Small intestine (tissue), 7 donors: ENCODE measurements around the gene LSAMP. TPM values are rescaled to one million over a fixed set of nuclear protein-coding genes. Genes with fewer than 3 reads are reported as not detected.

ENCODE experiments used
- DNase-seq, 2 donors: peaks; one replicate each; pipeline versions ENCODE4 v3.0.0 to v3.0.0-alpha.2; 2013
- FAIRE-seq: peaks from 2 replicates; lab custom pipeline; 2012; peaks lifted over from hg19 to GRCh38; lab: Jason Lieb, UNC
- H3K27ac ChIP-seq, 3 donors: one replicate each; pipeline ENCODE4 v1.5.1; 2013; ENCODE audit warnings: low read length in 2 of 3, mild to moderate bottlenecking in 2 of 3, control low read depth in 1 of 3, inconsistent platforms in 1 of 3, low read depth in 1 of 3, moderate library complexity in 1 of 3
- H3K27me3 ChIP-seq, 3 donors: one replicate each; pipeline ENCODE4 v1.6.1; 2013; ENCODE audit warnings: low read length in 3 of 3, inconsistent platforms in 1 of 3; ENCODE audit not compliant: control insufficient read depth in 3 of 3, insufficient read depth in 3 of 3
- H3K36me3 ChIP-seq, 3 donors: one replicate each; pipeline ENCODE4 v1.6.1; 2013; ENCODE audit warnings: low read length in 3 of 3, inconsistent platforms in 1 of 3, low read depth in 1 of 3, mild to moderate bottlenecking in 1 of 3, moderate library complexity in 1 of 3; ENCODE audit not compliant: control insufficient read depth in 3 of 3, insufficient read depth in 2 of 3
- H3K4me1 ChIP-seq, 3 donors: one replicate each; pipeline ENCODE4 v1.6.1; 2013; ENCODE audit warnings: low read length in 2 of 3, inconsistent platforms in 1 of 3, low read depth in 1 of 3, mild to moderate bottlenecking in 1 of 3, moderate library complexity in 1 of 3; ENCODE audit not compliant: control insufficient read depth in 3 of 3, insufficient read depth in 2 of 3
- H3K4me3 ChIP-seq, 3 donors: one replicate each; pipeline ENCODE4 v1.5.1; 2013; ENCODE audit warnings: low read length in 3 of 3, control low read depth in 1 of 3, inconsistent platforms in 1 of 3, low read depth in 1 of 3, mild to moderate bottlenecking in 1 of 3, moderate library complexity in 1 of 3
- H3K9me3 ChIP-seq, 2 donors: one replicate each; pipeline ENCODE4 v1.6.1; 2013; ENCODE audit warnings: low read depth in 1 of 2, low read length in 1 of 2; ENCODE audit not compliant: control insufficient read depth in 2 of 2, insufficient read depth in 1 of 2
- WGBS, 3 donors: extraction: QIAGEN DNeasy Blood & Tissue Kit; methylation state at CpG; one replicate each; pipeline ENCODE4 v1.1.7; 2013; 5-methylcytosine and 5-hydroxymethylcytosine counted together
- polyA plus RNA-seq, 4 donors: library from polyadenylated mRNA; stranded (reverse) in 3 of 4; unstranded in 1 of 4; fragments of 200-250 nt in 3 of 4; fragments of 120-200 nt in 1 of 4; gene quantifications; one replicate each; pipeline versions ENCODE4 v1.2.1 to v1.2.3, GENCODE V29; 2013
- donor health status: healthy with polysubstance abuse.
- donor health status: control.
- donor health status: control.
- donor health status: Bipolar disorder and iron deficiency.
- donor health status: healthy.

The LSAMP gene
- polyA plus RNA-seq, 4 donors: 0.27 to 2.9 (median 1.8) TPM; not detected in 1

- 4 to 5% (median 5%) methylated on average over 1 of the region's 1 CpG for WGBS, 3 donors
- Histone ChIP-seq H3K36me3 (no peaks in the 10 kb centered on the region), H3K4me1 (no peaks in the 10 kb centered on the region), H3K9me3 (no peaks in the 10 kb centered on the region), H3K4me3 (no peak overlapping the region), H3K27ac (no peak overlapping the region), H3K27me3 (no peaks in the 10 kb centered on the region)
- DNase-seq: no peak
- no peak for FAIRE-seq
Observed at GRCh38 chr3:116423945-116424344, 21.3 kb downstream of the LSAMP start.

DNA sequence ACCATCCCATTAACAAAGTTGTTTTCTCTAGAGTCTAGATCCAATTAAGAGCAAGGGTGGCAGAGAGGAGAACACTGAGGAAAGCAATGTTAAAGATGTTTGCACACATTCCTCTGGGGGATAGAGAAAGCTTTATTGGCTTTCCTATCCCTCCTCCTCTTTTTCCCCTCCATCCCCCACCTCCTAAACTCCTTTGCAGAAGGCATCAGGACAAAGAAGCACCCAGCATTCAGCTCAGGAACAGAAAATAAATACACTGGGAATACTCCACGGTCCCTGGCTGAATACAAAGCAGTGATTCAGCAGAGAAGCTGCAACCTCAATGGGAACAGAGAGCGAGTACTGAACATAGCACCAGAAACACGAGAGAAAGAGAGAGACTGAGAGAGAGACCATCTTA is 21.9 kb downstream of the LSAMP start:
- WGBS, 3 donors: 32 to 43% (median 37%) methylated on average over 3 of the region's 3 CpGs
- FAIRE-seq: no peak
- Histone ChIP-seq H3K27ac (no peak overlapping the region), H3K9me3 (no peaks in the 10 kb centered on the region), H3K4me1 (no peaks in the 10 kb centered on the region), H3K27me3 (no peaks in the 10 kb centered on the region), H3K4me3 (no peak overlapping the region), H3K36me3 (no peaks in the 10 kb centered on the region)
- DNase-seq: no peak

GRCh38 chr3:116417151-116417550 is 28.1 kb downstream of the LSAMP start:
- 0 to 22% (median 4%) methylated on average over 1 of the region's 1 CpG for WGBS, 3 donors

GRCh38 chr3:116413319-116413718 is 32.0 kb downstream of the LSAMP start:
- H3K9me3 ChIP-seq: no peaks in the 10 kb centered on the region
- no peaks in the 10 kb centered on the region for H3K36me3 ChIP-seq
- H3K27ac ChIP-seq: no peak overlapping the region
- no peak for DNase-seq
- H3K27me3 ChIP-seq: no peaks in the 10 kb centered on the region
- 67 to 72% (median 71%) methylated on average over 2 of the region's 2 CpGs for WGBS, 3 donors
- H3K4me1 ChIP-seq: no peaks in the 10 kb centered on the region
- FAIRE-seq: no peak
- H3K4me3 ChIP-seq: no peak overlapping the region

More at GRCh38 chr3:116417151-116417550, 28.1 kb downstream of the LSAMP start:
- no peak for DNase-seq
- Histone ChIP-seq H3K4me3 (no peak overlapping the region), H3K4me1 (no peaks in the 10 kb centered on the region), H3K27me3 (no peaks in the 10 kb centered on the region), H3K27ac (no peak overlapping the region), H3K9me3 (no peaks in the 10 kb centered on the region), H3K36me3 (no peaks in the 10 kb centered on the region)
- FAIRE-seq: no peak

DNA sequence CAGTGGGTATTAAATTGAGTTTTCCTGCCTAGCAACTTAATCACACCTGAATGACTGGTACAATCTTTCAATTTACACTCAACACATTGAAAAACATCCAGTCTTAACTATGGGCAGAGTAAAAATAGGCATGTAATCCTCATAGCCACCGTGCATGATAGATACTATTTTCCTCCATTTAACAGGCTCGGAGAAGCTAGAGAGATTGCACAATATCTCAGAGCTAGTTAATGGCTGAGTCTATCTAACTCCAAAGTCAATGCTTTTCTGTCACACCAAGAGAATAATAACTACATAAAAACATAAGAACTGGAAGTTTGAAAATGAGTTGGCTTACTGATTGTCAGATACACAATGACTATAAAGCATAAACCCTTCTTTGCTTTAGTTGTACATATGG is 36.8 kb downstream of the LSAMP start:
- H3K9me3 ChIP-seq: no peaks in the 10 kb centered on the region
- DNase-seq: no peak

DNA sequence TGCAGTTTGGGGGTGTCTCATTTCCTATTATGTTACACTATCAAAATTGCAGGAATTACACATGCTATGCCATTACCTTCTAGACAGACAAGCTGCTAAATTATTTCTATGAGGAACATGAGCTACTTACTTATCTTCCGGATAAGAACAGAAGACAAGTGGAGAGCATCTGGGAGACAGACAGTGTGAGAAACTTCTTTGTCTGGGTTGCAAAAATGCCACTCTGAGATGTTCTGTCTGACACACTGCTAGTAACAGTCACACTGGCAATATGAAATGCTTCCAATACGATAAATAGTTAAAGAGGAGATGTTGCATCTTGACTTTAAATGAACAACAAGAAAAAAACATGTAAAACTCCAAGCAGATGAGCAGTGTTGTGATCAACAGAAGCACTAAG is 40.1 kb downstream of the LSAMP start:
- Histone ChIP-seq H3K36me3 (no peaks in the 10 kb centered on the region), H3K9me3 (no peaks in the 10 kb centered on the region), H3K27me3 (no peaks in the 10 kb centered on the region), H3K4me1 (no peaks in the 10 kb centered on the region), H3K4me3 (no peak overlapping the region), H3K27ac (no peak overlapping the region)
- DNase-seq (no peak), FAIRE-seq (no peak)
- 84 to 91% (median 88%) methylated on average over 2 of the region's 2 CpGs for WGBS, 3 donors

More for the DNA sequence above, 36.8 kb downstream of the LSAMP start:
- no peak overlapping the region for H3K4me3 ChIP-seq
- FAIRE-seq: no peak
- no peaks in the 10 kb centered on the region for H3K27me3 ChIP-seq
- no peaks in the 10 kb centered on the region for H3K36me3 ChIP-seq
- no peaks in the 10 kb centered on the region for H3K4me1 ChIP-seq
- no peak overlapping the region for H3K27ac ChIP-seq
- 42 to 73% (median 50%) methylated on average over 2 of the region's 2 CpGs for WGBS, 3 donors

GRCh38 chr3:116399701-116400226 is 45.5 kb downstream of the LSAMP start:
- no peaks in the 10 kb centered on the region for H3K36me3 ChIP-seq
- DNase-seq (no peak), FAIRE-seq (no peak)
- H3K27me3 ChIP-seq: no peaks in the 10 kb centered on the region
- 63 to 75% (median 63%) methylated on average over 2 of the region's 2 CpGs for WGBS, 3 donors
- no peaks in the 10 kb centered on the region for H3K9me3 ChIP-seq
- H3K4me1 ChIP-seq: no peaks in the 10 kb centered on the region
- no peak overlapping the region for H3K27ac ChIP-seq
- H3K4me3 ChIP-seq: no peak overlapping the region

DNA sequence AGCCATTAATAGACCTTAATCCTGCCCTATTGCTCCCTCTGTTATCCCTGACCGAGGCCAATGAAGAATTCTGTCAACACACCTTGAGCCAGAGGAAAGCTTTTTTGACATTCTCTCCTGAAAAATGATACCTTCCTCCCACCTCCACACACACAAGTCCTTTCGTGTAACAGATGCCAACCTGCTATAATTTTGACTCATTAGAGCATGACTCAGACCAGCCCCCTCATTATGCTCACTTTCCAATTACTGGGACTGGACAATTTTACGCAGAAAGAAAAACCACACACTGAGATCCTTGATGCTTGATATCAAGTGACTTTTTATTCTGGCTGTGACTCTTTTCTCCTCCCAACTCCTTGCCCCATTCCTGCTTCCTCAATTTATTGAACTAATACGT is 50.9 kb downstream of the LSAMP start:
- Histone ChIP-seq H3K9me3 (peaks cover 0 to 19% of the 10 kb centered on the region in 2 donors), H3K36me3 (no peaks in the 10 kb centered on the region), H3K27ac (no peak overlapping the region), H3K4me1 (no peaks in the 10 kb centered on the region), H3K4me3 (no peak overlapping the region), H3K27me3 (no peaks in the 10 kb centered on the region)
- FAIRE-seq (no peak), DNase-seq (no peak)
- 54 to 69% (median 58%) methylated on average over 4 of the region's 4 CpGs for WGBS, 3 donors

GRCh38 chr3:116393199-116393598 is 52.1 kb downstream of the LSAMP start:
- Histone ChIP-seq H3K27me3 (no peaks in the 10 kb centered on the region), H3K36me3 (no peaks in the 10 kb centered on the region), H3K4me1 (no peaks in the 10 kb centered on the region), H3K9me3 (peaks cover 0 to 19% of the 10 kb centered on the region in 2 donors), H3K27ac (no peak overlapping the region), H3K4me3 (no peak overlapping the region)
- FAIRE-seq (no peak), DNase-seq (no peak)
- 65 to 81% (median 77%) methylated on average over 3 of the region's 3 CpGs for WGBS, 3 donors
